K562 (cell line): ENCODE results near the gene RUVBL1. TPM values are rescaled to one million over a fixed set of nuclear protein-coding genes. Genes with fewer than 3 reads are reported as not detected.
A peak's percentile ranks its signal among the peaks of the same experiment; 100 is the strongest.

Experiments used
- ARID2 ChIP-seq: fragments of 450-650 bp; IDR thresholded peaks from 2 replicates; pipeline ENCODE4 v1.6.1; 2017; ENCODE audit warnings: antibody characterized with exemption, mild to moderate bottlenecking
- BACH1 ChIP-seq: fragments of 200-800 bp; sonication (Bioruptor generic); IDR thresholded peaks from 2 replicates; pipeline ENCODE4 v1.6.1; 2016; ENCODE audit warnings: missing genetic modification characterization, missing compliant biosample characterization
- BRD9 ChIP-seq: fragments of 450-650 bp; IDR thresholded peaks from 2 replicates; pipeline ENCODE4 v1.6.1; 2018; ENCODE audit warnings: low read depth; ENCODE audit not compliant: partially characterized antibody
- CBX1 ChIP-seq: sonication (generic); IDR thresholded peaks from 2 replicates; pipeline ENCODE4 v1.6.1; 2016; ENCODE audit warnings: antibody characterized with exemption, low read depth, mild to moderate bottlenecking
- CHD4 ChIP-seq: fragments of 200-600 bp; sonication (generic); IDR thresholded peaks from 3 replicates; pipeline ENCODE4 v1.6.1; 2012; ENCODE audit warnings: low read depth, mild to moderate bottlenecking, mixed read lengths, low read length, inconsistent platforms; ENCODE audit not compliant: insufficient read depth, insufficient replicate concordance, poor library complexity, severe bottlenecking
- EHMT2 ChIP-seq: fragments of 450-650 bp; IDR thresholded peaks from 2 replicates; pipeline ENCODE4 v1.6.1; 2018; ENCODE audit warnings: antibody characterized with exemption
- HINFP ChIP-seq: fragments of 450-650 bp; conservative IDR thresholded peaks from 2 replicates; pipeline ENCODE4 v1.6.1; 2016; ENCODE audit warnings: missing genetic modification characterization, low read depth, mild to moderate bottlenecking, control low read depth, missing compliant biosample characterization
- HMG20A ChIP-seq: fragments of 450-650 bp; formaldehyde crosslinking; conservative IDR thresholded peaks from 2 replicates; pipeline ENCODE4 v1.4.0; 2020; ENCODE audit warnings: mild to moderate bottlenecking, mixed read lengths
- KLF16 ChIP-seq: IDR thresholded peaks from 2 replicates; pipeline ENCODE4 v1.6.1; 2016; ENCODE audit warnings: antibody characterized with exemption
- MCM7 ChIP-seq, 2 experiments: fragments of 450-650 bp; IDR thresholded peaks; 2 replicates each; pipeline ENCODE4 v1.6.1; 2016 to 2018
- MTF1 ChIP-seq: fragments of 250-450 bp; sonication (Bioruptor Pico); IDR thresholded peaks from 2 replicates; pipeline ENCODE4 v1.9.0; 2021; ENCODE audit warnings: moderate library complexity, mild to moderate bottlenecking, inconsistent platforms, borderline replicate concordance
- MYC ChIP-seq, 2 experiments: fragments of 250-450 bp in 1 of 2; sonication (Bioruptor Pico) in 1 of 2; IDR thresholded peaks; 2 replicates each; pipeline versions ENCODE4 v1.5.1 to v1.6.1; 2012 to 2021; ENCODE audit warnings: low read depth in 2 of 2, borderline replicate concordance in 1 of 2, improper control_type of control experiment in 1 of 2, low read length in 1 of 2, mild to moderate bottlenecking in 1 of 2, moderate library complexity in 1 of 2
- NFE2L1 ChIP-seq: fragments of 450-650 bp; IDR thresholded peaks from 2 replicates; pipeline ENCODE4 v1.6.1; 2016; ENCODE audit warnings: missing genetic modification characterization, low read depth, mild to moderate bottlenecking, missing compliant biosample characterization, moderate library complexity, borderline replicate concordance
- NFRKB ChIP-seq: fragments of 450-650 bp; IDR thresholded peaks from 2 replicates; pipeline ENCODE4 v1.6.1; 2016; ENCODE audit warnings: low read depth
- NFYB ChIP-seq: IDR thresholded peaks from 2 replicates; pipeline ENCODE4 v1.6.1; 2011; ENCODE audit warnings: mild to moderate bottlenecking, moderate library complexity; ENCODE audit not compliant: insufficient read length; ENCODE audit errors: extremely low read depth
- NR0B1 ChIP-seq: fragments of 450-650 bp; IDR thresholded peaks from one replicate; pipeline ENCODE4 v1.6.1; 2018; ENCODE audit warnings: mild to moderate bottlenecking, moderate library complexity; ENCODE audit not compliant: partially characterized antibody
- PURB ChIP-seq: sonication (generic); formaldehyde crosslinking; IDR thresholded peaks from 2 replicates; pipeline ENCODE4 v1.9.0; 2021; ENCODE audit warnings: low read depth, mild to moderate bottlenecking, missing genetic modification reagents
- RAD21 ChIP-seq, 2 experiments: fragments of 250-450 bp in 1 of 2; fragments of 450-650 bp in 1 of 2; sonication (Bioruptor Pico) in 1 of 2; formaldehyde crosslinking in 1 of 2; IDR thresholded peaks in 1 of 2; conservative IDR thresholded peaks in 1 of 2; 2 replicates each; pipeline versions ENCODE4 v1.4.0 to v1.8.0; 2020 to 2022; ENCODE audit warnings: mild to moderate bottlenecking in 2 of 2, moderate library complexity in 1 of 2
- RHOXF2B ChIP-seq: fragments of 250-450 bp; sonication (Bioruptor Pico); conservative IDR thresholded peaks from 2 replicates; pipeline ENCODE4 v1.5.1; 2021
- SMAD4 ChIP-seq: fragments of 250-450 bp; sonication (Bioruptor Pico); conservative IDR thresholded peaks from 2 replicates; pipeline ENCODE4 v1.8.0; 2021; ENCODE audit warnings: inconsistent platforms, mild to moderate bottlenecking, moderate library complexity
- SMARCC2 ChIP-seq: fragments of 450-650 bp; IDR thresholded peaks from 2 replicates; pipeline ENCODE4 v1.6.1; 2017; ENCODE audit warnings: antibody characterized with exemption, moderate library complexity, mild to moderate bottlenecking, low read depth
- TEAD1 ChIP-seq, 2 experiments: fragments of 450-650 bp in 1 of 2; sonication (generic) in 1 of 2; formaldehyde crosslinking; IDR thresholded peaks; 2 replicates each; pipeline versions ENCODE4 v1.4.0 to v1.8.0; 2020 to 2022; ENCODE audit warnings: mild to moderate bottlenecking in 2 of 2, missing genetic modification reagents in 1 of 2
- ZBTB8A ChIP-seq: fragments of 450-650 bp; IDR thresholded peaks from 2 replicates; pipeline ENCODE4 v1.6.1; 2018; ENCODE audit warnings: mild to moderate bottlenecking, moderate library complexity; ENCODE audit not compliant: partially characterized antibody
- ZC3H11A ChIP-seq: IDR thresholded peaks from 2 replicates; pipeline ENCODE4 v1.6.1; 2012; ENCODE audit warnings: low read depth, low read length, improper control_type of control experiment
- ZNF347 ChIP-seq: fragments of 450-650 bp; formaldehyde crosslinking; IDR thresholded peaks from 2 replicates; pipeline ENCODE4 v1.4.0; 2020; ENCODE audit warnings: low read depth, mild to moderate bottlenecking, moderate library complexity
- ZNF444 ChIP-seq: fragments of 250-450 bp; sonication (Bioruptor Pico); IDR thresholded peaks from 2 replicates; pipeline ENCODE4 v1.4.0; 2020; ENCODE audit warnings: mild to moderate bottlenecking, moderate library complexity
- polyA plus RNA-seq, 8 experiments: library from polyadenylated mRNA; depleted of rRNA in 4 of 8; stranded (reverse) in 5 of 8; unstranded in 3 of 8; fragments of >200 nt; fragmentation: Nextera tagmentation in 2 of 8; fragmentation: Illumina TruSeq in 1 of 8; extraction: Ambion mirVana in 2 of 8; extraction: Trizol in 1 of 8; gene quantifications; 2 replicates each; pipeline versions ENCODE4 v1.2.1 to v1.2.3, GENCODE V29; 2011 to 2014; ENCODE audit warnings: inconsistent platforms in 1 of 8, missing spikeins in 1 of 8
- total RNA-seq, 7 experiments: library from RNA; depleted of rRNA in 6 of 7; stranded (reverse); fragments of >200 nt in 6 of 7; fragmentation: Illumina TruSeq in 2 of 7; extraction: Trizol in 2 of 7; gene quantifications; 2 replicates each; pipeline versions ENCODE4 v1.2.1 to v1.2.3, GENCODE V29; 2011 to 2021; ENCODE audit warnings: low replicate concordance in 1 of 7

Gene RUVBL1
- total and polyA plus RNA-seq, 9 of the 15 experiments (the other 6 are each of a cell fraction or from before 2014, with no cell fraction given), result 20.7 to 147 (median 113) TPM

DNA sequence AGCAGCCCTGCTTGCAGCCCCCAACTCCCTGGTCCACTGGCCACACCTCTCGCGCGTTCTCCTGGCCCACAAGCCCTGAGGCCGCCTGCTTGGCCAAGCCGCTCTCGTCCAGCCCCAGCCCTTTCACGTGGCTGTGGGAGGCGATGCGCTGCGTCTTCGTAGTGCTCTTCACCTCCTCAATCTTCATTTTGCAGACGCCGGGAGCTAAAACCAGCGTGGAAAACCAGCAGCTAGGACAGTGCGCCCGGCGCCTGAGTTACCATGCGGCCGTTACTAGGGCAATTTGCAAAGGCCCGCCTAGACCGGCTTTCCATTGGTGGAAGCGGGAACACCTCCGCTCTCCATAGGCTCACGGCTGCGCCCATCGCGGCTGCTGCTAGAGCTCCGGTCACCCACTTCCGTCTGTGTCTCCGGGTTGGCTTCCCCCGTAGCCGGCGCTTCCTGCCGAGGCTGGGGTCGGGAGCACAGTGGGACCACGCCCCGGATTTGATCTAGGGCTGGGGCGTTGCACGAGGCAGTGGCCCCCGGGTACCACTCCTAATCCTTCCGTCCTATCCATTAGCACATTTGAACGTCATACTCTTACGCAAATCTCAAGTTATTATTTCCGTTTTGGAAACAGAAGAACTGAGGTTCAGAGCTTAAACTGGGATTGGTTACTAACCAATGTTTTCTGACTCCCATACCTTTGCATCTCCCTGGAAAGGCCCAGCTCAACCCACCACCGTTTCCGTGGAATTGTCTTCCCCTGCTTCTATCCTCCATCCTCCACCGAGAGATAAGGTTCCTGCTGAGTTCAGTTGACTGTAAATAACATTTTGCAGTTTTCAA lies at the start of gene RUVBL1 (continued):
- TF ChIP-seq HINFP (no peak), EHMT2 (peak; percentile 86), MCM7 (IDR thresholded peaks at IDR 0.05) (no peak), SMARCC2 (no peak), RAD21 (CRISPR knock-in tag; conservative IDR thresholded peaks at IDR 0.05 in 1 of 2, IDR thresholded peaks at IDR 0.05 in 1 of 2) (0 out of 4 replicates have a peak, but pooled peaks of 1 of the 2 experiments have one; percentile 13), ZBTB8A (no peak), NFE2L1 (no peak), ZNF444 (CRISPR knock-in tag) (no peak), TEAD1 (CRISPR knock-in tag; IDR thresholded peaks at IDR 0.05) (no peak), PURB (CRISPR knock-in tag) (no peak), HMG20A (CRISPR knock-in tag) (no peak), ZC3H11A (0 out of 2 replicates have a peak, but pooled peaks have one; percentile 69), NFYB (peak; percentile 93), NFRKB (peak; percentile 73; the same call in 1 of the 2 replicates), SMAD4 (peak; percentile 44; the same call in 1 of the 2 replicates), NR0B1 (no peak), CBX1 (0 out of 2 replicates have a peak, but pooled peaks have one; percentile 18), ARID2 (no peak), MYC (IDR thresholded peaks at IDR 0.05; ENCODE audit: low read depth, low read length) (peak; percentile 92), MYC (CRISPR knock-in tag; IDR thresholded peaks at IDR 0.05; ENCODE audit: borderline replicate concordance, low read depth) (no peak), ZNF347 (CRISPR knock-in tag) (no peak), KLF16 (no peak), BACH1 (tag) (no peak), CHD4 (no peak), RHOXF2B (CRISPR knock-in tag) (no peak), BRD9 (no peak), MTF1 (CRISPR knock-in tag) (no peak)
